Measurements from ENCODE around the gene CADM2. TPM values are rescaled to one million over a fixed set of nuclear protein-coding genes. Genes with fewer than 3 reads are reported as not detected.

The CADM2 gene
- total RNA-seq, 1 experiment from 2014 or later, result not detected

GRCh38 chr3:85167576-85167975 lies 208.8 kb downstream of the CADM2 start:
- TF ChIP-seq ELF1 (IDR thresholded peaks at IDR 0.05; ENCODE audit: borderline replicate concordance, low read depth) (no peak), SRF (IDR thresholded peaks at IDR 0.05; ENCODE audit: low read depth) (no peak), EGR1 (IDR thresholded peaks at IDR 0.05; ENCODE audit: low read depth) (no peak), MAX (IDR thresholded peaks at IDR 0.05) (no peak), ZFX (IDR thresholded peaks at IDR 0.05) (no peak), ATF3 (IDR thresholded peaks at IDR 0.05) (no peak), CTCF (IDR thresholded peaks at IDR 0.05 in 2 of 3, conservative IDR thresholded peaks at IDR 0.05 in 1 of 3; ENCODE audit: borderline replicate concordance in 1 of 3, insufficient read depth in 1 of 3, low read depth in 2 of 3, low read length in 2 of 3) (no peak), SP1 (IDR thresholded peaks at IDR 0.05; ENCODE audit: low read depth) (no peak), ZNF274 (IDR thresholded peaks at IDR 0.05; ENCODE audit: low read depth, low read length) (no peak), POLR2A (IDR thresholded peaks at IDR 0.05; ENCODE audit: borderline replicate concordance, extremely low read depth, insufficient read depth, insufficient read length) (no peak), ZBTB33 (IDR thresholded peaks at IDR 0.05; ENCODE audit: extremely low read depth, insufficient replicate concordance, low read length) (no peak), YY1 (IDR thresholded peaks at IDR 0.05; ENCODE audit: extremely low read depth, insufficient replicate concordance, low read depth, low read length) (no peak), REST (IDR thresholded peaks at IDR 0.05; ENCODE audit: low read depth) (no peak), JUND (IDR thresholded peaks at IDR 0.05) (no peak), SIN3A (IDR thresholded peaks at IDR 0.05; ENCODE audit: low read depth) (no peak), POLR2AphosphoS5 (IDR thresholded peaks at IDR 0.05; ENCODE audit: low read depth, low read length) (no peak), CBX3 (IDR thresholded peaks at IDR 0.05; ENCODE audit: low read depth) (no peak), TCF7L2 (IDR thresholded peaks at IDR 0.05; ENCODE audit: borderline replicate concordance, extremely low read depth, insufficient read depth, insufficient read length) (no peak), CEBPB (IDR thresholded peaks at IDR 0.05; ENCODE audit: low read depth) (no peak), EZH2 (IDR thresholded peaks at IDR 0.05) (no peak)
- H3K36me3 ChIP-seq (ENCODE audit: control insufficient read depth in 1 of 2, insufficient read depth in 2 of 2, low read length in 2 of 2), result no peaks in the 10 kb centered on the region
- H3K4me2 ChIP-seq (ENCODE audit: low read length), result no peak overlapping the region
- H3K79me2 ChIP-seq (ENCODE audit: insufficient read depth, low read length), result no peaks in the 10 kb centered on the region
- POLR2A ChIA-PET, result no interaction called here
- H3K9me2 ChIP-seq (ENCODE audit: insufficient read depth), result no peaks in the 10 kb centered on the region
- intact Hi-C loops (cut with micrococcal nuclease), result no loop called here
- RAD21 ChIA-PET (ENCODE audit: low non-redundant PET in 1 of 2, low total read pairs in 2 of 2, uncharacterized antibody in 2 of 2, unreplicated experiment in 2 of 2), result no interaction called here
- no peak overlapping the region for H3K9ac ChIP-seq (ENCODE audit: low read length)
- H3K9me3 ChIP-seq (ENCODE audit: control insufficient read depth in 1 of 2, insufficient read depth in 1 of 2, low read depth in 1 of 2, low read length in 2 of 2), result peaks cover 3 to 7% of the 10 kb centered on the region in 2 experiments; a peak in 2 of 4 replicates
- DNase-seq (ENCODE audit: low read depth, low spot score), result no peak
- no peak for ATAC-seq
- no peak overlapping the region for H3K27ac ChIP-seq (ENCODE audit: low read depth, low read length)
- H2AFZ ChIP-seq (ENCODE audit: low read depth, low read length, poor library complexity, severe bottlenecking), result no peak overlapping the region
- no TSS peak for BruUV-seq (replicated peaks)
- H4K20me1 ChIP-seq (ENCODE audit: insufficient read depth), result no peaks in the 10 kb centered on the region
- no peak overlapping the region for H3K4me3 ChIP-seq (replicated peaks in 1 of 2; ENCODE audit: low read depth in 1 of 2, low read length in 2 of 2)
- CTCF ChIA-PET, result no interaction called here
- no peaks in the 10 kb centered on the region for H3K27me3 ChIP-seq (ENCODE audit: insufficient read depth, low read length)
- no peaks in the 10 kb centered on the region for H3K4me1 ChIP-seq (ENCODE audit: control insufficient read depth in 1 of 2, insufficient read depth in 2 of 2, low read length in 2 of 2)
